HEK293T (cell line): ENCODE data around the gene PGAP1.

ENCODE experiments used
- CTCF ChIA-PET: fragments of 350-600 bp; formaldehyde crosslinking; extraction: SDS; loops from one replicate; lab custom pipeline; 2021; ENCODE audit warnings: antibody characterized with exemption, inconsistent platforms; lab: Yijun Ruan, JAX
- POLR2A ChIA-PET: fragments of 350-600 bp; formaldehyde crosslinking; extraction: SDS; loops from one replicate; lab custom pipeline; 2020; ENCODE audit warnings: antibody characterized with exemption, inconsistent platforms; lab: Yijun Ruan, JAX
- DNase-seq: peaks from one replicate; pipeline ENCODE4 v3.0.0; 2012; ENCODE audit warnings: mixed read lengths; ENCODE audit errors: extremely low spot score
- ARNT ChIP-seq: fragments of 450-650 bp; IDR thresholded peaks from 2 replicates; pipeline ENCODE4 v1.6.1; 2017; ENCODE audit warnings: mild to moderate bottlenecking
- BHLHE40 ChIP-seq: fragments of 450-650 bp; IDR thresholded peaks from 2 replicates; pipeline ENCODE4 v1.6.1; 2016; ENCODE audit warnings: mild to moderate bottlenecking, moderate library complexity, borderline replicate concordance
- CTBP1 ChIP-seq: fragments of 450-650 bp; IDR thresholded peaks from 2 replicates; pipeline ENCODE4 v1.6.1; 2016; ENCODE audit warnings: borderline replicate concordance
- ELF4 ChIP-seq: fragments of 450-650 bp; IDR thresholded peaks from 2 replicates; pipeline ENCODE4 v1.6.1; 2017; ENCODE audit warnings: antibody characterized with exemption
- FOXA1 ChIP-seq: fragments of 450-650 bp; IDR thresholded peaks from 2 replicates; pipeline ENCODE4 v1.6.1; 2016; ENCODE audit warnings: mild to moderate bottlenecking
- FOXK2 ChIP-seq: fragments of 450-650 bp; IDR thresholded peaks from 2 replicates; pipeline ENCODE4 v1.6.1; 2016; ENCODE audit warnings: mild to moderate bottlenecking
- FOXM1 ChIP-seq: fragments of 450-650 bp; IDR thresholded peaks from 2 replicates; pipeline ENCODE4 v1.6.1; 2017; ENCODE audit warnings: mild to moderate bottlenecking, borderline replicate concordance
- HDGF ChIP-seq: fragments of 450-650 bp; IDR thresholded peaks from 2 replicates; pipeline ENCODE4 v1.6.1; 2017; ENCODE audit warnings: antibody characterized with exemption, borderline replicate concordance
- L3MBTL2 ChIP-seq: fragments of 450-650 bp; conservative IDR thresholded peaks from 2 replicates; pipeline ENCODE4 v1.6.1; 2016; ENCODE audit warnings: mild to moderate bottlenecking
- LEF1 ChIP-seq: fragments of 450-650 bp; IDR thresholded peaks from 2 replicates; pipeline ENCODE4 v1.6.1; 2017; ENCODE audit warnings: mild to moderate bottlenecking, borderline replicate concordance
- NFRKB ChIP-seq: fragments of 450-650 bp; IDR thresholded peaks from 2 replicates; pipeline ENCODE4 v1.6.1; 2016; ENCODE audit warnings: mild to moderate bottlenecking, moderate library complexity
- PKNOX1 ChIP-seq: fragments of 450-650 bp; IDR thresholded peaks from 2 replicates; pipeline ENCODE4 v1.6.1; 2016
- SP1 ChIP-seq: fragments of 450-650 bp; IDR thresholded peaks from 2 replicates; pipeline ENCODE4 v1.6.1; 2017
- SUZ12 ChIP-seq: fragments of 450-650 bp; IDR thresholded peaks from 2 replicates; pipeline ENCODE4 v1.6.1; 2016; ENCODE audit warnings: mild to moderate bottlenecking
- TARDBP ChIP-seq: fragments of 450-650 bp; IDR thresholded peaks from 2 replicates; pipeline ENCODE4 v1.6.1; 2016
- ZNF384 ChIP-seq: fragments of 450-650 bp; IDR thresholded peaks from 2 replicates; pipeline ENCODE4 v1.6.1; 2016

The PGAP1 gene

GRCh38 chr2:196967116-196967515 is 40.6 kb upstream of the PGAP1 start:
- ChIA-PET CTCF (no interaction called here), POLR2A (no interaction called here)
- DNase-seq: peak; percentile 24
- no peak for TF ChIP-seq CTBP1
- TF ChIP-seq PKNOX1: peak; percentile 58
- no peak for TF ChIP-seq ARNT

GRCh38 chr2:196966061-196966460 is 39.6 kb upstream of the PGAP1 start:
- DNase-seq: no peak
- POLR2A ChIA-PET: interaction anchor here (1.1 kb wide), 1 partner anchor 22 kb away, joined by 5 read pairs; no protein-coding TSS in a partner anchor
- CTCF ChIA-PET: no interaction called here
- no peak for TF ChIP-seq CTBP1

- no peak for TF ChIP-seq BHLHE40
- TF ChIP-seq CTBP1: no peak
- TF ChIP-seq NFRKB: no peak
- ChIA-PET CTCF (no interaction called here), POLR2A (interaction anchor here (1.1 kb wide), 1 partner anchor 22 kb away, joined by 5 read pairs; no protein-coding TSS in a partner anchor)
- DNase-seq: no peak
These were observed 39.1 kb upstream of the PGAP1 start for GRCh38 chr2:196965651-196966050.

- ChIA-PET CTCF (no interaction called here), POLR2A (no interaction called here)
- TF ChIP-seq PKNOX1: no peak
- TF ChIP-seq ELF4: no peak
- TF ChIP-seq SUZ12: no peak
- TF ChIP-seq FOXA1: no peak
- no peak for TF ChIP-seq BHLHE40
- TF ChIP-seq TARDBP: no peak
- no peak for TF ChIP-seq ZNF384
- no peak for TF ChIP-seq L3MBTL2
- no peak for TF ChIP-seq LEF1
- no peak for TF ChIP-seq CTBP1
- no peak for TF ChIP-seq FOXK2
- no peak for TF ChIP-seq HDGF
- no peak for TF ChIP-seq NFRKB
- no peak for TF ChIP-seq ARNT
- TF ChIP-seq SP1: no peak
- TF ChIP-seq FOXM1: no peak
- DNase-seq: no peak
These were observed 37.5 kb upstream of the PGAP1 start for GRCh38 chr2:196963961-196964360.

- no peak for TF ChIP-seq FOXM1
- TF ChIP-seq PKNOX1: no peak
- no peak for TF ChIP-seq FOXK2
- no peak for TF ChIP-seq ELF4
- no peak for TF ChIP-seq TARDBP
- TF ChIP-seq ZNF384: no peak
- TF ChIP-seq LEF1: no peak
- no peak for TF ChIP-seq NFRKB
- no peak for TF ChIP-seq HDGF
- TF ChIP-seq CTBP1: no peak
- TF ChIP-seq SP1: no peak
- TF ChIP-seq ARNT: no peak
- no peak for DNase-seq
- POLR2A ChIA-PET: no interaction called here
- CTCF ChIA-PET: no interaction called here
These were observed 36.5 kb upstream of the PGAP1 start for GRCh38 chr2:196963043-196963442.

- DNase-seq: no peak
- ChIA-PET CTCF (no interaction called here), POLR2A (no interaction called here)
- no peak for TF ChIP-seq NFRKB
- no peak for TF ChIP-seq SUZ12
- TF ChIP-seq FOXM1: no peak
- TF ChIP-seq CTBP1: no peak
- no peak for TF ChIP-seq LEF1
- no peak for TF ChIP-seq L3MBTL2
- no peak for TF ChIP-seq ARNT
- no peak for TF ChIP-seq HDGF
- no peak for TF ChIP-seq FOXA1
- TF ChIP-seq TARDBP: no peak
- no peak for TF ChIP-seq SP1
- TF ChIP-seq ELF4: no peak
- no peak for TF ChIP-seq BHLHE40
- TF ChIP-seq PKNOX1: no peak
- no peak for TF ChIP-seq ZNF384
- no peak for TF ChIP-seq FOXK2
These were observed 35.8 kb upstream of the PGAP1 start for GRCh38 chr2:196962325-196962724.

GRCh38 chr2:196961889-196962288 is 35.4 kb upstream of the PGAP1 start:
- POLR2A ChIA-PET: no interaction called here
- TF ChIP-seq SP1: no peak
- no peak for TF ChIP-seq L3MBTL2
- CTCF ChIA-PET: no interaction called here
- no peak for DNase-seq
